ENCODE measurements around the gene ESYT2.

Gene ESYT2

GRCh38 chr7:158815083-158815799 lies 14.1 kb downstream of the ESYT2 start:
- no peak for DNase-seq (ENCODE audit: low read depth)
- no peak overlapping the region for H3K4me3 ChIP-seq (ENCODE audit: low read length)
- no peak for TF ChIP-seq CTCF (conservative IDR thresholded peaks at IDR 0.05; ENCODE audit: low read depth, low read length)

GRCh38 chr7:158814637-158815036 lies 14.7 kb downstream of the ESYT2 start:
- no peak overlapping the region for H3K4me3 ChIP-seq (ENCODE audit: low read length)
- no peak for TF ChIP-seq CTCF (conservative IDR thresholded peaks at IDR 0.05; ENCODE audit: low read depth, low read length)
- DNase-seq (ENCODE audit: low read depth), result no peak

- no peak for DNase-seq (ENCODE audit: low read depth)
- H3K4me3 ChIP-seq (ENCODE audit: low read length), result no peak overlapping the region
- TF ChIP-seq CTCF (conservative IDR thresholded peaks at IDR 0.05; ENCODE audit: low read depth, low read length), result no peak
Observed at GRCh38 chr7:158812684-158813083, 16.6 kb downstream of the ESYT2 start.

GRCh38 chr7:158811894-158812293 lies 17.4 kb downstream of the ESYT2 start:
- TF ChIP-seq CTCF (conservative IDR thresholded peaks at IDR 0.05; ENCODE audit: low read depth, low read length), result no peak
- no peak overlapping the region for H3K4me3 ChIP-seq (ENCODE audit: low read length)
- DNase-seq (ENCODE audit: low read depth), result no peak

- no peak for TF ChIP-seq CTCF (conservative IDR thresholded peaks at IDR 0.05; ENCODE audit: low read depth, low read length)
- DNase-seq (ENCODE audit: low read depth), result no peak
- H3K4me3 ChIP-seq (ENCODE audit: low read length), result no peak overlapping the region
Observed at GRCh38 chr7:158811461-158811860, 17.8 kb downstream of the ESYT2 start.

GRCh38 chr7:158810846-158811245 lies 18.5 kb downstream of the ESYT2 start:
- H3K4me3 ChIP-seq (ENCODE audit: low read length), result no peak overlapping the region
- DNase-seq (ENCODE audit: low read depth), result no peak
- TF ChIP-seq CTCF (conservative IDR thresholded peaks at IDR 0.05; ENCODE audit: low read depth, low read length), result no peak

GRCh38 chr7:158809596-158809995 lies 19.7 kb downstream of the ESYT2 start:
- TF ChIP-seq CTCF (conservative IDR thresholded peaks at IDR 0.05; ENCODE audit: low read depth, low read length), result no peak
- H3K4me3 ChIP-seq (ENCODE audit: low read length), result no peak overlapping the region
- no peak for DNase-seq (ENCODE audit: low read depth)
